Renal cortical epithelial cell (primary cell): ENCODE results near the gene SYNPO. TPM values are rescaled to one million over a fixed set of nuclear protein-coding genes. Genes with fewer than 3 reads are reported as not detected.

Source experiments
- DNase-seq: peaks from one replicate; pipeline ENCODE4 v3.0.0-alpha.2; 2011; ENCODE audit warnings: low read depth
- total RNA-seq: library from RNA; depleted of rRNA; stranded (reverse); fragments of >200 nt; gene quantifications from 2 replicates; pipeline ENCODE4 v1.2.3, GENCODE V29; 2014

Gene SYNPO
- total RNA-seq, 1 donor from 2014 or later, result 23.1 TPM

- no peak for DNase-seq
Measured at GRCh38 chr5:150607105-150607504, 33.4 kb upstream of the SYNPO start.

GRCh38 chr5:150607991-150608390 is 32.5 kb upstream of the SYNPO start:
- DNase-seq, result no peak

GRCh38 chr5:150608991-150609390 is 31.5 kb upstream of the SYNPO start:
- DNase-seq, result no peak

GRCh38 chr5:150609843-150610584 is 30.4 kb upstream of the SYNPO start:
- no peak for DNase-seq

GRCh38 chr5:150611026-150611425 is 29.4 kb upstream of the SYNPO start:
- DNase-seq, result no peak

- no peak for DNase-seq
Measured at GRCh38 chr5:150612405-150612804, 28.1 kb upstream of the SYNPO start.

- DNase-seq, result no peak
Measured at GRCh38 chr5:150612905-150613670, 27.4 kb upstream of the SYNPO start.

- no peak for DNase-seq
Measured at GRCh38 chr5:150613991-150614660, 26.3 kb upstream of the SYNPO start.

- no peak for DNase-seq
Measured at GRCh38 chr5:150614661-150615060, 25.8 kb upstream of the SYNPO start.

- DNase-seq, result peak; percentile 41
Measured at GRCh38 chr5:150615141-150615699, 25.2 kb upstream of the SYNPO start.

GRCh38 chr5:150616024-150616470 is 24.4 kb upstream of the SYNPO start:
- no peak for DNase-seq

- DNase-seq, result no peak
Measured at GRCh38 chr5:150616506-150616905, 24.0 kb upstream of the SYNPO start.

- DNase-seq, result no peak
Measured at GRCh38 chr5:150618163-150618562, 22.3 kb upstream of the SYNPO start.

- peak; percentile 88 for DNase-seq
Measured at GRCh38 chr5:150618588-150619281, 21.7 kb upstream of the SYNPO start.

GRCh38 chr5:150619359-150620230 is 20.9 kb upstream of the SYNPO start:
- DNase-seq, result no peak

- DNase-seq, result no peak
Measured at GRCh38 chr5:150621301-150621700, 19.2 kb upstream of the SYNPO start.

GRCh38 chr5:150622157-150622556 is 18.3 kb upstream of the SYNPO start:
- no peak for DNase-seq

GRCh38 chr5:150623152-150623877 is 17.1 kb upstream of the SYNPO start:
- DNase-seq, result no peak

- no peak for DNase-seq
Measured at GRCh38 chr5:150623878-150624216, 16.6 kb upstream of the SYNPO start.
